Esophagus muscularis mucosa (tissue), 4 donors: ENCODE results near the gene QRICH2.

Source experiments
- EP300 ChIP-seq: sonication (generic); formaldehyde crosslinking; IDR thresholded peaks from one replicate; pipeline ENCODE4 v1.6.1; 2017; ENCODE audit warnings: antibody characterized with exemption
- POLR2A ChIP-seq: fragments of 450-650 bp; IDR thresholded peaks from one replicate; pipeline ENCODE4 v1.6.1; 2017; ENCODE audit warnings: antibody characterized with exemption, moderate library complexity, mild to moderate bottlenecking, low read depth
- POLR2AphosphoS5 ChIP-seq, 2 donors: sonication (generic); formaldehyde crosslinking; IDR thresholded peaks; one replicate each; pipeline ENCODE4 v1.6.1; 2017; ENCODE audit warnings: antibody characterized with exemption in 2 of 2
- TF ChIP-seq, protein P1 (sequence below), 3 experiments: fragments of 200-600 bp in 2 of 3; fragments of 450-650 bp in 1 of 3; sonication (generic) in 2 of 3; IDR thresholded peaks; one replicate each; pipeline ENCODE4 v1.5.1; 2017 to 2019; ENCODE audit warnings: antibody characterized with exemption in 3 of 3, mild to moderate bottlenecking in 2 of 3, moderate library complexity in 1 of 3

- no peak for TF ChIP-seq POLR2A
- TF ChIP-seq, protein P1, sequence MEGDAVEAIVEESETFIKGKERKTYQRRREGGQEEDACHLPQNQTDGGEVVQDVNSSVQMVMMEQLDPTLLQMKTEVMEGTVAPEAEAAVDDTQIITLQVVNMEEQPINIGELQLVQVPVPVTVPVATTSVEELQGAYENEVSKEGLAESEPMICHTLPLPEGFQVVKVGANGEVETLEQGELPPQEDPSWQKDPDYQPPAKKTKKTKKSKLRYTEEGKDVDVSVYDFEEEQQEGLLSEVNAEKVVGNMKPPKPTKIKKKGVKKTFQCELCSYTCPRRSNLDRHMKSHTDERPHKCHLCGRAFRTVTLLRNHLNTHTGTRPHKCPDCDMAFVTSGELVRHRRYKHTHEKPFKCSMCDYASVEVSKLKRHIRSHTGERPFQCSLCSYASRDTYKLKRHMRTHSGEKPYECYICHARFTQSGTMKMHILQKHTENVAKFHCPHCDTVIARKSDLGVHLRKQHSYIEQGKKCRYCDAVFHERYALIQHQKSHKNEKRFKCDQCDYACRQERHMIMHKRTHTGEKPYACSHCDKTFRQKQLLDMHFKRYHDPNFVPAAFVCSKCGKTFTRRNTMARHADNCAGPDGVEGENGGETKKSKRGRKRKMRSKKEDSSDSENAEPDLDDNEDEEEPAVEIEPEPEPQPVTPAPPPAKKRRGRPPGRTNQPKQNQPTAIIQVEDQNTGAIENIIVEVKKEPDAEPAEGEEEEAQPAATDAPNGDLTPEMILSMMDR (IDR thresholded peaks at IDR 0.05) = no peak
- no peak for TF ChIP-seq EP300
- TF ChIP-seq POLR2AphosphoS5 (IDR thresholded peaks at IDR 0.05) = no peak
These were observed at the start of gene QRICH2 for GRCh38 chr17:76307966-76308338.
